ENCODE results near the gene ATP11A.
A peak's percentile ranks its signal among the peaks of the same experiment; 100 is the strongest.

The ATP11A gene

DNA sequence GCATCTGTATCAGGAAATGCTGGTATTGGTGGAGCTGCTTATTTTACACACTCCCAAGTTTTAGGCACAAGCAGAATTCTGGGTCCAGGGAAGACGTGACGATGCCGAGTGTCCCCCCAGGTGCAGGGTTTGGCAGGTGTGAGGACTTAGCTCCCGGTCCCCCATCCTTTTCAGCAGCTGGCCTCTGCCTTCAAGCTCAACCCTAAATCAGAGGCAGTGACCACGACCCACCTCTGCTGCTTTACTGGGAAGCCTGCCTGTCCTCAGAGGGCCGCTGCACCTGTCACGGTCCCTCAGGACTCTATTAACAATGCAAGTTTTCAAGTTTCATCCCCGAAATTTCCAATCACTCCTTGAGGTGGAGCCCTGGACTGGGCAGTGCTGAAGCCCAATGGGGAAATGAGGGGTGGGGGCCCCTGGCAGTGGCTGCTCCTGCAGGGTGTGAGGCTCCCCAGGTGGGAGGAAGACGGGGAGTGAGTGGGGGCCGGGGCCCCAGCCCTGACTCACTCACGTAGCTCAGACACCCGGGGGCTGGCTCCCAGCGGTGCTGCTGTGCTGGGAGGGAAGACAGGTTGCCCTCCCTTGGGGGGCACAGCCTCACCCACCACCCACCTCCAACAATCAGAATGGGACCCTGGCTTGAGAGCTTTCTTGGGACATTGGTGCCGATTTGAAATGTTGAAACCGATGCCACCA, 186.6 kb downstream of the ATP11A start:
- no peak for TF ChIP-seq CTCF (IDR thresholded peaks at IDR 0.05; ENCODE audit: low read length, missing control alignments)
- no peak overlapping the region for H3K4me3 ChIP-seq (replicated peaks; ENCODE audit: low read depth, low read length)
- DNase-seq (ENCODE audit: low read depth) = no peak

DNA sequence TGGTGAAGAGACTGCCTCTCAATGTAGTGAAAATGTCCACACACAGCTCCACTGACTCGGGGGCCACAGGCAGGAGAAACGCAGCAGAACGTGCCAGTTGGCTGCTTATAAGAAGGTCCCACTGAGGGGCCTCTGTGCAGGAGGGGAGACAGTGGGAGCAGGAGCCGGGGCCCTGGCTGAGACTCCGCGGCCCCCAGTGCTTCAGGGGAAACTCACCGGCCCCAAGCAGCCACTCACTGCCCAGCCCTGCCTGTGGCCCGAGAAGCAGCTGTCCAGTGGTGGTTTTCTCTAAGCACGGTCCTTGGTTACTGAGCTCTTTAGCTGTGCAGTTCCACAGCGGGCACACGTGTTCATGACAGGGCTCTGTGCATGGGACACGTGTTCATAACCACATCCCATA, 187.2 kb downstream of the ATP11A start:
- DNase-seq (ENCODE audit: low read depth) = no peak
- no peak for TF ChIP-seq CTCF (IDR thresholded peaks at IDR 0.05; ENCODE audit: low read length, missing control alignments)

DNA sequence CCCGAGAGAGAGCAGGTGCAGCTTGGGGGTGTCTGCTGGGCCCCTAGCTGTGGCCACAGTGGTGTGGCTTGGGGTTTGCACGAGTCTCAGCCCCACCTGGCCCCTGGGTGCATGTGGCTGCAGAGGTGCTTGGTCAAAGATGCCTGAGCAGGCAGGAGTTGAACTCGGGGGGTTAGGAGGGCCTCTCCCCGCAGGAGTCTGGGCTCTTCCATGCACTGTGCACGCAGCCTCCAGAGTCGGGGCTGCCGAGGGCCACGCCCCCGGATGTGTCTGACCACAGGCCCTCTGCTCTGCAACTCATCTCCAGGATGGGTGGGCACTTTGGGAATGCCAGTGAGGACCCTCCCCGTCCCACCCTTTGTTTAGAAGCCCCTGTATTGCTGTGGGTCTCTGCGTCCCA, 187.7 kb downstream of the ATP11A start:
- no peak for DNase-seq (ENCODE audit: low read depth)
- no peak overlapping the region for H3K4me3 ChIP-seq (replicated peaks; ENCODE audit: low read depth, low read length)
- TF ChIP-seq CTCF (IDR thresholded peaks at IDR 0.05; ENCODE audit: low read length, missing control alignments) = no peak

More for the DNA sequence above, 187.2 kb downstream of the ATP11A start:
- H3K4me3 ChIP-seq (replicated peaks; ENCODE audit: low read depth, low read length) = no peak overlapping the region

DNA sequence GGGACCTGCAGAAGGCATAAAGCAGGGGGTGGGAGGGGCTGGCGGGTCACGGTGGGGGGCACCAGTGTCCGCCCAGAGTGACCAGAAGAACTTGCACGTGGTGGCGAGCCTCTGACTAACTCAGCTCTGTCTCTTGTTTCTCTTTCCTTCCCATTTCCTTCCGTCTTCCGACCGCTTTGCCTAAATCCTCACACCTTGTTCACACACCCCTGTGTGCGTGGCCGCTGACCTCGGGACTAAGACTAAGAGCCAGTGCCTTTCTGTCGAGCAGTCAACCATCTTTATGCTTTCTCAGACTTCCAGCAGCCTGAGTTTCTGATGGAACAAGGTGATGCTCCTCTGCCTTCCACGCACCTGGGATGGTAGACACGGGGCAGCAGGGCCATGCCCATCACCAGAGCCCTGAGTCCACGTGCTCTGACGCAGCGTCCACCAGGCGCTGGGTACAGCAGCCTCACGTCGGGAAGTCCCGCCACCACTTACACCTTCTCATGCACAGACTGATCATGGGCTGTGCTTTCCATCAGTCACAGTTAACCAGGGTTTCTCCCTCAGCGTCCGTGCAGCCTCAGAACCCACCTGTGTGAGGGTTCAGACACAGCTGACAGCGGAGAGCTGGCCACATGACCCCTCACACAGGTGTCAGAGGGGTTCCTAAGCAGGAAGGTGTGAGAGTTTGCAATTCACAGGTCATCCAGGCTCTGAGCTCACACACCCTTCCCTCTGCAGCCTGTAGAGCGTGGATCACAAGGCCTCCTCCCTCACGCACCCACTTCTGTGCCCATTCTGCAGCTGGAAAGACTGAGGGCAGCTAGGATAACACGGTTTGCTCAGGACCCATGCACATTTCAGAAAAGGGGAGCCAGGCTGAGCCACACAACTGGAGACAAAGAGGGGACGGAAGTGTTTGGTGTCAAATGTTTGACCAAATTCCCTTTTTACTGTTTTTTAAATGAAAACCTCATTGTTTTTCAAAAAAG, 188.4 kb downstream of the ATP11A start:
- H3K4me3 ChIP-seq (replicated peaks; ENCODE audit: low read depth, low read length) = no peak overlapping the region
- no peak for DNase-seq (ENCODE audit: low read depth)
- no peak for TF ChIP-seq CTCF (IDR thresholded peaks at IDR 0.05; ENCODE audit: low read length, missing control alignments)

- no peak for TF ChIP-seq CTCF (IDR thresholded peaks at IDR 0.05; ENCODE audit: low read length, missing control alignments)
- H3K4me3 ChIP-seq (replicated peaks; ENCODE audit: low read depth, low read length) = no peak overlapping the region
- peak; percentile 27 for DNase-seq (ENCODE audit: low read depth)
Observed at GRCh38 chr13:112879283-112879833, 189.5 kb downstream of the ATP11A start.

GRCh38 chr13:112880221-112880641, 190.4 kb downstream of the ATP11A start:
- no peak for TF ChIP-seq CTCF (IDR thresholded peaks at IDR 0.05; ENCODE audit: low read length, missing control alignments)
- no peak overlapping the region for H3K4me3 ChIP-seq (replicated peaks; ENCODE audit: low read depth, low read length)
- DNase-seq (ENCODE audit: low read depth) = no peak

Measured in fibroblast of pulmonary artery (primary cell).